Ammon's horn (tissue), 1 donor: ENCODE measurements around the gene KCNJ18.
"Not testable (repeated sequence)": the region's sequence is repeated elsewhere in the genome, so short reads cannot be mapped to it uniquely, and the experiment has no call there.

ENCODE experiments used
- DNase-seq: peaks from one replicate; pipeline ENCODE4 v3.0.0-alpha.2; 2016; ENCODE audit warnings: low spot score

The KCNJ18 gene

GRCh38 chr17:21671437-21671836 lies 20.9 kb upstream of the KCNJ18 start:
- DNase-seq, result not testable (repeated sequence)

GRCh38 chr17:21671871-21672270 lies 20.5 kb upstream of the KCNJ18 start:
- not testable (repeated sequence) for DNase-seq

- not testable (repeated sequence) for DNase-seq
Measured at GRCh38 chr17:21673451-21674241, 18.7 kb upstream of the KCNJ18 start.

- DNase-seq, result no peak
Measured at GRCh38 chr17:21674242-21674731, 18.0 kb upstream of the KCNJ18 start.

- DNase-seq, result not testable (repeated sequence)
Measured at GRCh38 chr17:21674891-21675738, 17.2 kb upstream of the KCNJ18 start.

GRCh38 chr17:21675739-21676130 lies 16.6 kb upstream of the KCNJ18 start:
- DNase-seq, result not testable (repeated sequence)

GRCh38 chr17:21676281-21677111 lies 15.8 kb upstream of the KCNJ18 start:
- DNase-seq, result no peak

GRCh38 chr17:21677126-21677910 lies 15.0 kb upstream of the KCNJ18 start:
- no peak for DNase-seq

GRCh38 chr17:21677911-21678310 lies 14.4 kb upstream of the KCNJ18 start:
- DNase-seq, result no peak

- peak; percentile 25 for DNase-seq
Measured at GRCh38 chr17:21678393-21679081, 13.8 kb upstream of the KCNJ18 start.

GRCh38 chr17:21679256-21680146 lies 12.8 kb upstream of the KCNJ18 start:
- no peak for DNase-seq

GRCh38 chr17:21680366-21680765 lies 12.0 kb upstream of the KCNJ18 start:
- no peak for DNase-seq

GRCh38 chr17:21680850-21681351 lies 11.4 kb upstream of the KCNJ18 start:
- not testable (repeated sequence) for DNase-seq

- DNase-seq, result not testable (repeated sequence)
Measured at GRCh38 chr17:21681576-21681975, 10.7 kb upstream of the KCNJ18 start.

GRCh38 chr17:21682130-21682529 lies 10.2 kb upstream of the KCNJ18 start:
- DNase-seq, result not testable (repeated sequence)

- not testable (repeated sequence) for DNase-seq
Measured at GRCh38 chr17:21683142-21683712, 9.1 kb upstream of the KCNJ18 start.

- not testable (repeated sequence) for DNase-seq
Measured at GRCh38 chr17:21683897-21684296, 8.4 kb upstream of the KCNJ18 start.

GRCh38 chr17:21684384-21684783 lies 7.9 kb upstream of the KCNJ18 start:
- DNase-seq, result not testable (repeated sequence)
